HEK293 (cell line): ENCODE data around the gene AFG1L.

ENCODE experiments used
- CTCF ChIP-seq: fragments of 450-650 bp; formaldehyde crosslinking; IDR thresholded peaks from 2 replicates; pipeline ENCODE4 v1.5.1; 2016; ENCODE audit warnings: missing biosample characterization, missing genetic modification characterization
- ZBTB7A ChIP-seq: fragments of 450-650 bp; formaldehyde crosslinking; IDR thresholded peaks from 2 replicates; pipeline ENCODE4 v1.5.1; 2016; ENCODE audit warnings: low read depth, missing biosample characterization, missing genetic modification characterization
- ZBTB8A ChIP-seq: fragments of 450-650 bp; formaldehyde crosslinking; IDR thresholded peaks from 2 replicates; pipeline ENCODE4 v1.5.1; 2016; ENCODE audit warnings: missing biosample characterization, missing genetic modification characterization
- ZNF121 ChIP-seq: fragments of 450-650 bp; formaldehyde crosslinking; IDR thresholded peaks from 2 replicates; pipeline ENCODE4 v1.5.1; 2016; ENCODE audit warnings: missing biosample characterization, missing genetic modification characterization
- ZNF146 ChIP-seq: fragments of 450-650 bp; formaldehyde crosslinking; IDR thresholded peaks from 2 replicates; pipeline ENCODE4 v1.5.1; 2016; ENCODE audit warnings: missing biosample characterization, missing genetic modification characterization
- ZNF157 ChIP-seq: fragments of 450-650 bp; formaldehyde crosslinking; IDR thresholded peaks from 2 replicates; pipeline ENCODE4 v1.5.1; 2016; ENCODE audit warnings: missing biosample characterization, missing genetic modification characterization
- ZNF239 ChIP-seq: fragments of 450-650 bp; formaldehyde crosslinking; IDR thresholded peaks from 2 replicates; pipeline ENCODE4 v1.5.1; 2016; ENCODE audit warnings: missing biosample characterization, missing genetic modification characterization
- ZNF324 ChIP-seq: fragments of 450-650 bp; formaldehyde crosslinking; IDR thresholded peaks from 2 replicates; pipeline ENCODE4 v1.5.1; 2016; ENCODE audit warnings: missing biosample characterization, missing genetic modification characterization
- TF ChIP-seq, protein P1 (sequence below): fragments of 450-650 bp; formaldehyde crosslinking; IDR thresholded peaks from 2 replicates; pipeline ENCODE4 v1.5.1; 2016; ENCODE audit warnings: missing biosample characterization, missing genetic modification characterization
- TF ChIP-seq, protein P2 (sequence below): fragments of 450-650 bp; formaldehyde crosslinking; IDR thresholded peaks from 2 replicates; pipeline ENCODE4 v1.5.1; 2016; ENCODE audit warnings: missing biosample characterization, missing genetic modification characterization

- TF ChIP-seq CTCF (tag by site-specific recombination) (no peak), ZBTB8A (no peak), ZNF157 (no peak), ZBTB7A (tag by site-specific recombination) (no peak), ZNF146 (no peak), ZNF239 (tag by site-specific recombination) (no peak), ZNF121 (tag by site-specific recombination) (no peak), ZNF324 (tag by site-specific recombination) (no peak)
- TF ChIP-seq, protein P1, sequence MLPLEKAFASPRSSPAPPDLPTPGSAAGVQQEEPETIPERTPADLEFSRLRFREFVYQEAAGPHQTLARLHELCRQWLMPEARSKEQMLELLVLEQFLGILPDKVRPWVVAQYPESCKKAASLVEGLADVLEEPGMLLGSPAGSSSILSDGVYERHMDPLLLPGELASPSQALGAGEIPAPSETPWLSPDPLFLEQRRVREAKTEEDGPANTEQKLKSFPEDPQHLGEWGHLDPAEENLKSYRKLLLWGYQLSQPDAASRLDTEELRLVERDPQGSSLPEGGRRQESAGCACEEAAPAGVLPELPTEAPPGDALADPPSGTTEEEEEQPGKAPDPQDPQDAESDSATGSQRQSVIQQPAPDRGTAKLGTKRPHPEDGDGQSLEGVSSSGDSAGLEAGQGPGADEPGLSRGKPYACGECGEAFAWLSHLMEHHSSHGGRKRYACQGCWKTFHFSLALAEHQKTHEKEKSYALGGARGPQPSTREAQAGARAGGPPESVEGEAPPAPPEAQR, result no peak
- TF ChIP-seq, protein P2, sequence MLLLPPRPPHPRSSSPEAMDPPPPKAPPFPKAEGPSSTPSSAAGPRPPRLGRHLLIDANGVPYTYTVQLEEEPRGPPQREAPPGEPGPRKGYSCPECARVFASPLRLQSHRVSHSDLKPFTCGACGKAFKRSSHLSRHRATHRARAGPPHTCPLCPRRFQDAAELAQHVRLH, result no peak
These were observed 27.9 kb downstream of the AFG1L start for GRCh38 chr6:108322728-108323127.
